ENCODE data around the gene NMT1.

GRCh38 chr17:45104029-45104428 lies 42.9 kb downstream of the NMT1 start:
- TF ChIP-seq ZNF133 (tag by site-specific recombination; IDR thresholded peaks at IDR 0.05) (no peak), HOXD13 (CRISPR knock-in tag; IDR thresholded peaks at IDR 0.05; ENCODE audit: borderline replicate concordance) (no peak), CTCF (tag by site-specific recombination; IDR thresholded peaks at IDR 0.05) (no peak), BCL11A (tag by site-specific recombination; IDR thresholded peaks at IDR 0.05; ENCODE audit: low read depth) (no peak), ZNF350 (tag by site-specific recombination; IDR thresholded peaks at IDR 0.05) (no peak), ZNF670 (tag by site-specific recombination; IDR thresholded peaks at IDR 0.05; ENCODE audit: low read depth) (no peak), ZNF513 (tag by site-specific recombination; IDR thresholded peaks at IDR 0.05) (no peak), ATF2 (tag by site-specific recombination; IDR thresholded peaks at IDR 0.05; ENCODE audit: low read depth) (no peak), ZNF610 (tag by site-specific recombination; IDR thresholded peaks at IDR 0.05; ENCODE audit: borderline replicate concordance) (no peak), ZNF530 (tag by site-specific recombination; IDR thresholded peaks at IDR 0.05; ENCODE audit: low read depth) (no peak), PRDM10 (tag by site-specific recombination; IDR thresholded peaks at IDR 0.05) (no peak), ZNF202 (tag by site-specific recombination; IDR thresholded peaks at IDR 0.05; ENCODE audit: borderline replicate concordance) (no peak)

All from HEK293 (cell line).